Measurements from ENCODE around the gene CARD11. TPM values are rescaled to one million over a fixed set of nuclear protein-coding genes. Genes with fewer than 3 reads are reported as not detected.

CARD11 gene
- total RNA-seq, 1 donor from 2014 or later, result 1.7 TPM

DNA sequence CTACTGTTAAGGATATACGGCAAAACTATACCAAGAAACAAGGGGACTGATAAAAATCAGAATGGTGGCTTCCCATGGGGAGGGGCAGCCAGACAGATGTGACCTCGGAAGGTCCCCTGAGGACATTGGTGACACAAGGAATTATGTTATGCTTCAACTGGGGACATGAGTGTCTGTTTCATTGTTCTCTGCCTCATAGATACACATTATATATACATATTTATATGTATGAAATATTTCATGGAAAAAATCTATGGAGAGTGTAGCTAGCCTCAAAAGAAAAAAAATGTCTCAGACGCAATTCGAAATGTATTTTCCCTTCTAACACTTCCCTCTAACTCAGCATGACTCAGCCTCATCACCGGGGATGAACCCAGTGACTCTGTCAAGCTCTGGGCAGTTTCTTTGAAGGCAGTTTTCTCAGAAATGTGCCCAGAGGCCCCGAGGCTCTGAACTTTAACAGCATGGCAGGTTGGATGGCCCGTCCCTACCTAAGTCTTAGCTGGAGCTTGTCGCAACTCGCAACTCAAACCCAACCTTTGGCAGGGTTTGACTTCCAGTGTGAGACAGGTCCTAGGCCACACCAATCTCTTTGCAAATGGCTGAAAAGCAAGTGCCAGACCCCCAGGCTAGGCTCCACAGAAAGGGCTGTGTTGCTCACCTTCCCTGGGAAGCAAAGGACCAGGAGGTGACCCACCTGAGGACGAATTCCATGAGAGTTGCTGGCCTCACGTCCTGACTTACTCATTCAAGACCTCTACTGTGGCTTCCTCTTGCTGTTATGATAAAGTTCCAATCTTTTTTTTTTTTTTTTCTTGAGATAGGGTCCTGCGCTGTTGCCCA is 86.9 kb downstream of the CARD11 start:
- TF ChIP-seq, protein P1, sequence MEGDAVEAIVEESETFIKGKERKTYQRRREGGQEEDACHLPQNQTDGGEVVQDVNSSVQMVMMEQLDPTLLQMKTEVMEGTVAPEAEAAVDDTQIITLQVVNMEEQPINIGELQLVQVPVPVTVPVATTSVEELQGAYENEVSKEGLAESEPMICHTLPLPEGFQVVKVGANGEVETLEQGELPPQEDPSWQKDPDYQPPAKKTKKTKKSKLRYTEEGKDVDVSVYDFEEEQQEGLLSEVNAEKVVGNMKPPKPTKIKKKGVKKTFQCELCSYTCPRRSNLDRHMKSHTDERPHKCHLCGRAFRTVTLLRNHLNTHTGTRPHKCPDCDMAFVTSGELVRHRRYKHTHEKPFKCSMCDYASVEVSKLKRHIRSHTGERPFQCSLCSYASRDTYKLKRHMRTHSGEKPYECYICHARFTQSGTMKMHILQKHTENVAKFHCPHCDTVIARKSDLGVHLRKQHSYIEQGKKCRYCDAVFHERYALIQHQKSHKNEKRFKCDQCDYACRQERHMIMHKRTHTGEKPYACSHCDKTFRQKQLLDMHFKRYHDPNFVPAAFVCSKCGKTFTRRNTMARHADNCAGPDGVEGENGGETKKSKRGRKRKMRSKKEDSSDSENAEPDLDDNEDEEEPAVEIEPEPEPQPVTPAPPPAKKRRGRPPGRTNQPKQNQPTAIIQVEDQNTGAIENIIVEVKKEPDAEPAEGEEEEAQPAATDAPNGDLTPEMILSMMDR (IDR thresholded peaks at IDR 0.05), result no peak
- H3K4me3 Mint-ChIP-seq (ENCODE audit: unreplicated experiment), result no peak overlapping the region
- H3K36me3 Mint-ChIP-seq (ENCODE audit: low read depth), result no peaks in the 10 kb centered on the region
- H3K4me1 Mint-ChIP-seq (ENCODE audit: low read depth), result peaks cover 6% of the 10 kb centered on the region
- H3K27ac Mint-ChIP-seq (ENCODE audit: unreplicated experiment), result peak overlapping the region; percentile 68
- no peaks in the 10 kb centered on the region for H3K9me3 Mint-ChIP-seq (ENCODE audit: low read depth)
- H3K27me3 Mint-ChIP-seq (ENCODE audit: low read depth), result no peaks in the 10 kb centered on the region
- DNase-seq (ENCODE audit: low spot score), result peak; percentile 33

DNA sequence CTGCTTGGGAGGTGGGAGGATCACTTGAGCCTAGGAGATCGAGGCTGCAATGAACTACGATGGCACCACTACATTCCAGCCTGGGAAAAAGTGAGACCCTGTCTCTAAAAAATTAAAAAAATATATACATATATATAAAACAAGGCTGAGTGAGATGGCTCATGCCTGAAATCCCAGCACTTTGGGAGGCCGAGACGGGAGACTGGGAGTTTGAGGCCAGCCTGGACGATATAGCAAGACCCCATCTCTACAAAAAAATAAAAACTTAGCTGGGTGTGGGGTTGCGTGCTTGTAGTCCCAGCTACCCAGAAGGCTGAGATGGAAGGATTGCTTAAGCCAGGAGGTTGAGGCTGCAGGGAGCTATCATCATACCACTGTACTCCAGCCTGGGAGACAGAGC is 87.6 kb downstream of the CARD11 start:
- DNase-seq (ENCODE audit: low spot score), result peak; percentile 13
- no peak overlapping the region for H3K27ac Mint-ChIP-seq (ENCODE audit: unreplicated experiment)

DNA sequence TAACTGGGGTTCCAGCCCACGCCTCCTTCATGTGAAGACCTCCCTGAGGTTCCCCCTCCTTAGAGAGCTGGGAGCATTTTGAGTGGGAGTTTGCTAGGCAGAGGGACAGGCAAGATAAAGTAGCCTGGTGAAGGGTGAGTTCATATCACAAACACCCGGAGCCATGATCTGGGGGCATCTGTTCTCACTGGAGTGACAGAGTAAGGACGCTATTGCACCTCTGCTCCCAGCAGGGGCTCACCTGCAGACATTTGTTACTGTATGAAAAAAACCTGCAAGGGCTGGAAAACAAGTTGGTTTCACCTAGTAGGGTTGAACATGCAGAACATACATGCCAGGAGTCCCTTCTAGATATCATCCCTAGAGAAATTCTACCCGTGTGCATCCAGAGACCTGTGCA is 88.4 kb downstream of the CARD11 start:
- no peak overlapping the region for H3K27ac Mint-ChIP-seq (ENCODE audit: unreplicated experiment)

More for the DNA sequence above, 87.6 kb downstream of the CARD11 start:
- no peaks in the 10 kb centered on the region for H3K36me3 Mint-ChIP-seq (ENCODE audit: low read depth)
- H3K27me3 Mint-ChIP-seq (ENCODE audit: low read depth), result no peaks in the 10 kb centered on the region
- no peak overlapping the region for H3K4me3 Mint-ChIP-seq (ENCODE audit: unreplicated experiment)
- TF ChIP-seq, protein P1 (IDR thresholded peaks at IDR 0.05), result no peak
- H3K4me1 Mint-ChIP-seq (ENCODE audit: low read depth), result peaks cover 6% of the 10 kb centered on the region
- peaks cover 2% of the 10 kb centered on the region for H3K9me3 Mint-ChIP-seq (ENCODE audit: low read depth)

DNA sequence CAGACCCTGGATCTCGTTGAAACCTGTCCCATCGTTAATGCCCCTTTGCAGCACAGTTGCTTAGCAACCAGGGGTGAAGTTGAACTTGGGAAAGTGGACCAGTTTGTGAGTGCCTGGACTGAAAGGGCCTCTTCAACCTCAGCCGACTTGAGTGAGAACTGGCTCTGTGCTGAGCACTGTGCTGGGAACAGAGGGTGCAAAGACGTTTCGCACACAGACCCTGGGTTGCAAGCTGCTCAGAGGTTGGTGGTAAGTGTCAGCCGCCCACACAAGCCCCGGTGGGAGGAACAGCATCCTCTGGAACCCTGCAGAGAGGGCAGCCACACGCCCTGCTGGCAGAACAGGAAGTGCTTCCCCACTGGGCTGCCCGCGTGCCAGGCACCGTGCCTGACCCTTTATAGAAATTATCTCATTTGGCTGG is 89.2 kb downstream of the CARD11 start:
- H3K9me3 Mint-ChIP-seq (ENCODE audit: low read depth), result peaks cover 16% of the 10 kb centered on the region
- no peaks in the 10 kb centered on the region for H3K36me3 Mint-ChIP-seq (ENCODE audit: low read depth)
- no peaks in the 10 kb centered on the region for H3K27me3 Mint-ChIP-seq (ENCODE audit: low read depth)
- TF ChIP-seq, protein P1 (IDR thresholded peaks at IDR 0.05), result no peak
- H3K27ac Mint-ChIP-seq (ENCODE audit: unreplicated experiment), result no peak overlapping the region
- H3K4me1 Mint-ChIP-seq (ENCODE audit: low read depth), result peaks cover 6% of the 10 kb centered on the region
- no peak overlapping the region for H3K4me3 Mint-ChIP-seq (ENCODE audit: unreplicated experiment)
- DNase-seq (ENCODE audit: low spot score), result peak; percentile 61

More for the DNA sequence above, 88.4 kb downstream of the CARD11 start:
- H3K9me3 Mint-ChIP-seq (ENCODE audit: low read depth), result peaks cover 10% of the 10 kb centered on the region
- peak; percentile 9 for DNase-seq (ENCODE audit: low spot score)
- H3K4me1 Mint-ChIP-seq (ENCODE audit: low read depth), result peaks cover 6% of the 10 kb centered on the region
- H3K36me3 Mint-ChIP-seq (ENCODE audit: low read depth), result no peaks in the 10 kb centered on the region
- H3K4me3 Mint-ChIP-seq (ENCODE audit: unreplicated experiment), result no peak overlapping the region
- TF ChIP-seq, protein P1 (IDR thresholded peaks at IDR 0.05), result no peak
- H3K27me3 Mint-ChIP-seq (ENCODE audit: low read depth), result no peaks in the 10 kb centered on the region

DNA sequence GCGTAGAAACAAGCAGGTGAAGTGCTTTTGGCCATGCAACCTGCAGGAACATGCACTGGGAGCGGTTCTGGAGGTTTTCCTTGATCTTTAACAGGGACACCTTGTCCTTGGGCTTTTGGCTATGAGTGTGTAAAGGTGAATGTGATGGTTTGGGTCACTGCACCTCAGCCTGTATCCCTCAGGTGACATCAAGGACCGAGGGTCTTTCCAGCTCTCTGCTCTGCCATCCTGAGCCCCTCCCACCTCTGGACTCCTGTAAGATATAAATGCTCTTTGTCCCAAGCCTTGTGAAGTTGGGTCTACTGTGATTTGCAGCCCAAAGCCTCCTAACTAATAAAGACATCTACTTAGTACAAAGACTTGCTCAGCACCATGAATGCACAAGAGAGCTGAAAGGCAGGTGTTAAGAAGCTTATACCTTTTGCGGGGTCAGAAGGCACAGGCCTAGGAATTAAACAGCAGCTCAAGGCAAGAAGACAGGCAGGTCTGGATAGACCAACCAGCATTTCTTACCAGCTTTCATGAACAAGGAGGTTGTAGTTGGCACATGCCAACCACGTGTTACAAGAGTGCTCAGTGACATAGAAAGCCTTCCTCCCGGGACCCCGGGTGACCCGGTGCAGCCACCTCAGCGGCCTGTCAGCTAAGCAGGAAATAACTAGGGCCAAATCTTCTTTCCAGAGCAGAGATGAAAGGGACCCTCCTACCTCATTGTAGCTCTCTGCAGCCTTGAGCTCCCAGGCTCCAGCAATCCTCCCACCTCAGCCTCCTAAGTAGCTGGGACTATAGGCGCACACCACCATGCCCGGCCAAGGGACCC is 89.9 kb downstream of the CARD11 start:
- no peak overlapping the region for H3K4me3 Mint-ChIP-seq (ENCODE audit: unreplicated experiment)
- H3K27me3 Mint-ChIP-seq (ENCODE audit: low read depth), result no peaks in the 10 kb centered on the region
- peak; percentile 29 for DNase-seq (ENCODE audit: low spot score)
- TF ChIP-seq, protein P1 (IDR thresholded peaks at IDR 0.05), result no peak
- H3K4me1 Mint-ChIP-seq (ENCODE audit: low read depth), result peaks cover 6% of the 10 kb centered on the region
- no peak overlapping the region for H3K27ac Mint-ChIP-seq (ENCODE audit: unreplicated experiment)
- peaks cover 23% of the 10 kb centered on the region for H3K9me3 Mint-ChIP-seq (ENCODE audit: low read depth)
- no peaks in the 10 kb centered on the region for H3K36me3 Mint-ChIP-seq (ENCODE audit: low read depth)

All from chondrocyte (in vitro differentiated cells).